IPS-18a (cell line): Measurements from ENCODE around the gene NEGR1.

ENCODE experiments used
- H3K27ac ChIP-seq: one replicate; pipeline ENCODE4 v1.5.1; 2013; ENCODE audit warnings: low read length
- H3K27me3 ChIP-seq: one replicate; pipeline ENCODE4 v1.6.1; 2013; ENCODE audit warnings: mild to moderate bottlenecking, low read length; ENCODE audit not compliant: control insufficient read depth, insufficient read depth
- H3K36me3 ChIP-seq: one replicate; pipeline ENCODE4 v1.6.1; 2013; ENCODE audit warnings: low read depth, low read length; ENCODE audit not compliant: control insufficient read depth
- H3K4me1 ChIP-seq: one replicate; pipeline ENCODE4 v1.6.1; 2013; ENCODE audit warnings: low read depth, low read length; ENCODE audit not compliant: control insufficient read depth
- H3K4me3 ChIP-seq: one replicate; pipeline ENCODE4 v1.5.1; 2013; ENCODE audit warnings: low read length
- H3K9ac ChIP-seq: one replicate; pipeline ENCODE4 v1.6.1; 2013; ENCODE audit warnings: mild to moderate bottlenecking, low read length, moderate library complexity
- H3K9me3 ChIP-seq: one replicate; pipeline ENCODE4 v1.6.1; 2013; ENCODE audit warnings: low read depth, low read length; ENCODE audit not compliant: control insufficient read depth

The NEGR1 gene

DNA sequence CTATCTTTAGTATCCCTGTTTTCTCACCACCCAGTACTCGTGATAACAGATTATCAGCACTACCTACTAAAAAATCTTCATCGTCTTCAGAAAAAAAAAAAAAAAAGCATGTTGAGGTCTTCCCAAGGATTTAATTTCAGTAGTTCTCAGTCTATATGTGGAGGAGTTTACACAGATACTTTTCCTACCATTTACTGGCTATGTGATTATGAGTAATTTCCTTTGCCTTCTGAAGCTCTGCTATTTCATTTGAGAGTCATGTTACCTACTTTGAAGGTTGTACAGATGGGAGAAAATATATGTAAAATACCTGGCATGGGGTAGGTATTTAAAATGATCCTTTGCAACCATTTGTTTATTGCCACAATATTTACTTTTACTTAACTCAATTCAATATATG lies 399.7 kb downstream of the NEGR1 start:
- peaks cover 2% of the 10 kb centered on the region for H3K4me1 ChIP-seq
- no peak overlapping the region for H3K27ac ChIP-seq
- no peaks in the 10 kb centered on the region for H3K9me3 ChIP-seq
- no peak overlapping the region for H3K4me3 ChIP-seq
- no peak overlapping the region for H3K9ac ChIP-seq
- no peaks in the 10 kb centered on the region for H3K27me3 ChIP-seq
- H3K36me3 ChIP-seq, result no peaks in the 10 kb centered on the region

DNA sequence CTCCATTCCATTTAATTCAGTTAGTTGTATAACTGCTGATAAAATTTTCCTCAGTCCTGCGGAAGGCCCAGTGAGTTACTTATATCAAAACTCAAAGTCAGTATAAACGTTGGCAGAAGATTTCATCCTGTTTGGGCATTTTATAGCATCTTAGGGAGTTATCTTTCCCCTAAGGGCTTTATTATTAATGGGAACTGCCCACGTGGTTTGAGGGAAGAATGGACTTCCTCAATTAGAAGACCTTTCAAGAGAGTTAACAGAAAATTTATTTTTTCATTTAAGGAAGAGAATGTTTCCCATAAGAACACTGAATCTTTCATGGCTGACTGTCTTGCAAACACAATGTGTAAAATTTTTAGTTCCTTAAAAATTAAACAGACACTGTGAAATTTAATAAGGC lies 400.1 kb downstream of the NEGR1 start:
- no peaks in the 10 kb centered on the region for H3K27me3 ChIP-seq
- H3K9ac ChIP-seq, result no peak overlapping the region
- no peak overlapping the region for H3K27ac ChIP-seq
- no peaks in the 10 kb centered on the region for H3K36me3 ChIP-seq
- H3K4me1 ChIP-seq, result no peaks in the 10 kb centered on the region
- H3K9me3 ChIP-seq, result no peaks in the 10 kb centered on the region
- H3K4me3 ChIP-seq, result no peak overlapping the region

- no peak overlapping the region for H3K4me3 ChIP-seq
- no peak overlapping the region for H3K9ac ChIP-seq
- no peak overlapping the region for H3K27ac ChIP-seq
- no peaks in the 10 kb centered on the region for H3K9me3 ChIP-seq
- H3K36me3 ChIP-seq, result no peaks in the 10 kb centered on the region
- H3K27me3 ChIP-seq, result no peaks in the 10 kb centered on the region
- H3K4me1 ChIP-seq, result no peaks in the 10 kb centered on the region
Observed at GRCh38 chr1:71881611-71882010, 400.7 kb downstream of the NEGR1 start.

DNA sequence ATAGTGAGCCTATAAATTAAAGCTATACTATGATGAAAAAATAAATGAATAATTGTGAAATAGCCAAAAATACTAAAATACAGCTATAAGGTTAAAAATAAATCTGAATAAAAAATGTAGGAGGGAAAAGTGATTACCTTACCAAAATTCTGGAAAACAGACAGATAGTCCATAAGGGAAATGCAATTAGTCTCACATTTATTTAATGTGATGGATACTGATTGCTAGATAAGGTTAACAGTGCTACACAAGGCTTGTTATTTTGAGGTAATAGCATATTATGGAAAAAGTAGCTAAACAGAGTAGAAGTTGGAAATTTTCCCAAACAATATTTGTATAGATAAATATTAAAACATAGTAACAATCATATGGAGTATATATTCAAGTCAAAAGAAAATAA lies 413.0 kb downstream of the NEGR1 start:
- Histone ChIP-seq H3K4me1 (no peaks in the 10 kb centered on the region), H3K27me3 (no peaks in the 10 kb centered on the region), H3K9ac (no peak overlapping the region), H3K4me3 (no peak overlapping the region), H3K9me3 (no peaks in the 10 kb centered on the region), H3K36me3 (no peaks in the 10 kb centered on the region), H3K27ac (no peak overlapping the region)

- Histone ChIP-seq H3K9ac (no peak overlapping the region), H3K4me3 (no peak overlapping the region), H3K27ac (no peak overlapping the region), H3K9me3 (no peaks in the 10 kb centered on the region), H3K4me1 (peaks cover 7% of the 10 kb centered on the region), H3K36me3 (no peaks in the 10 kb centered on the region), H3K27me3 (no peaks in the 10 kb centered on the region)
Observed at GRCh38 chr1:71862756-71863155, 419.6 kb downstream of the NEGR1 start.

GRCh38 chr1:71861022-71861421 lies 421.3 kb downstream of the NEGR1 start:
- H3K9ac ChIP-seq, result no peak overlapping the region
- H3K9me3 ChIP-seq, result no peaks in the 10 kb centered on the region
- H3K4me1 ChIP-seq, result peaks cover 8% of the 10 kb centered on the region
- no peaks in the 10 kb centered on the region for H3K36me3 ChIP-seq
- no peak overlapping the region for H3K4me3 ChIP-seq
- no peaks in the 10 kb centered on the region for H3K27me3 ChIP-seq
- no peak overlapping the region for H3K27ac ChIP-seq

GRCh38 chr1:71859806-71860205 lies 422.5 kb downstream of the NEGR1 start:
- Histone ChIP-seq H3K9me3 (no peaks in the 10 kb centered on the region), H3K4me1 (peaks cover 8% of the 10 kb centered on the region), H3K9ac (no peak overlapping the region), H3K36me3 (no peaks in the 10 kb centered on the region), H3K27ac (no peak overlapping the region), H3K27me3 (no peaks in the 10 kb centered on the region), H3K4me3 (no peak overlapping the region)

DNA sequence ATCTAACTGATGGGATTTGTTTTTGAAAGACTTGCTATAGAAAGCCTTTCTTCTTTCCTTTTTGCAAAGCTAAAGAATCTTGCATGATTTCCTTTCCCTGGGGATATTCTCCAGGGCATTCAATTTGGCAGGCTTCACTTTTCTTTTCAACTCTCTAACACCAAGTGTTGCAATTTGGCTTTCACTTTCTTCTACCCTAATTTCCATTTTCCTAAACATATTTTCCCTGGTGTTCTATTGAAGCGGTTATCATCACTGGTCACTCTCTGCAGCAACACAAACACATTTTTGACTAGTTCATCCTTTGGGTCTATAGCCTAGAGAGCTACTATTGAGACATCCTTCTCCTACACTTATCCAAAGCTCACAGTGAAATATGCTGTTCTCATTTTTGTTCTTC lies 424.5 kb downstream of the NEGR1 start:
- Histone ChIP-seq H3K9ac (no peak overlapping the region), H3K27me3 (no peaks in the 10 kb centered on the region), H3K4me3 (no peak overlapping the region), H3K9me3 (no peaks in the 10 kb centered on the region), H3K36me3 (no peaks in the 10 kb centered on the region), H3K27ac (no peak overlapping the region), H3K4me1 (peaks cover 8% of the 10 kb centered on the region)

GRCh38 chr1:71853360-71853759 lies 429.0 kb downstream of the NEGR1 start:
- Histone ChIP-seq H3K27ac (no peak overlapping the region), H3K4me3 (no peak overlapping the region), H3K4me1 (peaks cover 7% of the 10 kb centered on the region), H3K9ac (no peak overlapping the region), H3K27me3 (no peaks in the 10 kb centered on the region), H3K9me3 (no peaks in the 10 kb centered on the region), H3K36me3 (no peaks in the 10 kb centered on the region)

DNA sequence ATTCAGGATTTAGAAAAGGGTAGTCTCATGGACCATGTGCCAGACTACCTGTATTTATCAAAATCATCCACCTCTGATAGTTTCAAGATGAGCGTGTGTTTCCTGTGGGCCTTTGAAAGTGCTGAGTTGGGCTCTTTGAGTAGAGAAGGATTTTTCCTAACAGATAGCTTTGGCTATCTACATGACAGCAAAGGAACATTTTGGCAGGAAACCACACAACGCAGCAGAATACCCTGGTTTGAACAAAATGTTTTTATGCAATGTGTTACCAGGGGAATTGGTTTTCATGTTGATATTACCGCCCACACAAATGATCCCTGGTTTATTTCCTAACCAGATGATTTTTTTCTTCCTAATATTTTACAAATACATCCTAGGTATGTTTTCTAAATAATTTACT lies 431.4 kb downstream of the NEGR1 start:
- no peaks in the 10 kb centered on the region for H3K27me3 ChIP-seq
- no peaks in the 10 kb centered on the region for H3K9me3 ChIP-seq

DNA sequence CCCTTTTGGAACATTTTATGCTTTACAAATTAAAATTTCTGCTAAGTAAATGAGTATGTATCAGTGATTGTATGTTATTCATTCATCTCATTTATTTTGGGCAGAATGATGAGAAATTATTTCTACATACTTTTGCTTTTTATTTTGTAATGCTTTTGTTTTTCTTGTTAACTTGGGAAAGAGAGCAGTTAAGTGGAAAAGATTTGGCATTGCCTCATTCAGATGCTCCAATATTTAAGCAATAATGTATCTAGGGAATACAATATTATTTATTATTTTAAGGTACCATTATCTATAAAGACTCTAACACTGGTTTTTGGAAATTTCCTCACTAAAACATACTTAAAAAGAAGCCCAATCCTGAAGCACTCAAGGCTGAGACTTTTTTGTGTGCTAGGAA lies 431.8 kb downstream of the NEGR1 start:
- Histone ChIP-seq H3K27me3 (no peaks in the 10 kb centered on the region), H3K27ac (no peak overlapping the region), H3K4me3 (no peak overlapping the region), H3K36me3 (no peaks in the 10 kb centered on the region), H3K9me3 (no peaks in the 10 kb centered on the region), H3K9ac (no peak overlapping the region), H3K4me1 (no peaks in the 10 kb centered on the region)

More for the DNA sequence above, 431.4 kb downstream of the NEGR1 start:
- H3K36me3 ChIP-seq, result no peaks in the 10 kb centered on the region
- no peak overlapping the region for H3K27ac ChIP-seq
- H3K4me1 ChIP-seq, result no peaks in the 10 kb centered on the region
- no peak overlapping the region for H3K4me3 ChIP-seq
- H3K9ac ChIP-seq, result no peak overlapping the region

GRCh38 chr1:71843012-71843411 lies 439.3 kb downstream of the NEGR1 start:
- Histone ChIP-seq H3K4me3 (no peak overlapping the region), H3K4me1 (no peaks in the 10 kb centered on the region), H3K27ac (no peak overlapping the region), H3K36me3 (no peaks in the 10 kb centered on the region), H3K9me3 (no peaks in the 10 kb centered on the region), H3K9ac (no peak overlapping the region), H3K27me3 (no peaks in the 10 kb centered on the region)
